GM18868 (cell line): Measurements from ENCODE around the gene SDF4.
"Not testable (repeated sequence)": the region's sequence is repeated elsewhere in the genome, so short reads cannot be mapped to it uniquely, and the experiment has no call there.

Experiments
- ATAC-seq: cut with Tn5 transposase; IDR thresholded peaks from one replicate; pipeline ENCODE4 v1.9.1; 2021; ENCODE audit warnings: mild to moderate bottlenecking, moderate library complexity; ENCODE audit not compliant: unreplicated experiment

The SDF4 gene

GRCh38 chr1:1259951-1260600 lies 28.3 kb upstream of the SDF4 start:
- no peak for ATAC-seq

DNA sequence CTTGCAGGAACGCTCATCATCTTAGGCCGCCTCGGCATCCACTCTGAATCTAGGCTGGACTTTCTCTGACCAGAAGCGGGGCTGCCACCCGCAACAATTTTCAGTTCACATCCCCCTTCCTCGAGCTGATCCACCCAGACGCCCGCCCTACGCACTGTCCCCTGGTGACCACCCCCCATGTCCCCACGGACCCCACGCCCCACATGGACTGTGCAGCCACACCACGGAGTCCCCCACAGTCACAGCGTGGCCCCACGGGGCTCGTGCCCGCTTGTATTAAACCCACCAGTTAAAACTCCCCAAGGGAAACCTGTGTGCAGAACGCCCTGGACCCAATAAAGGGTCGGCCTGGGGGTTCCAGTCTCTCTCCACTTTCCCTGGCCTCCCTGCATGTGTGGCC lies 27.7 kb upstream of the SDF4 start:
- no peak for ATAC-seq

- no peak for ATAC-seq
These were observed 27.3 kb upstream of the SDF4 start for GRCh38 chr1:1259119-1259488.

- ATAC-seq = no peak
These were observed 25.4 kb upstream of the SDF4 start for GRCh38 chr1:1256956-1257871.

- ATAC-seq = no peak
These were observed 23.8 kb upstream of the SDF4 start for GRCh38 chr1:1255611-1256010.

DNA sequence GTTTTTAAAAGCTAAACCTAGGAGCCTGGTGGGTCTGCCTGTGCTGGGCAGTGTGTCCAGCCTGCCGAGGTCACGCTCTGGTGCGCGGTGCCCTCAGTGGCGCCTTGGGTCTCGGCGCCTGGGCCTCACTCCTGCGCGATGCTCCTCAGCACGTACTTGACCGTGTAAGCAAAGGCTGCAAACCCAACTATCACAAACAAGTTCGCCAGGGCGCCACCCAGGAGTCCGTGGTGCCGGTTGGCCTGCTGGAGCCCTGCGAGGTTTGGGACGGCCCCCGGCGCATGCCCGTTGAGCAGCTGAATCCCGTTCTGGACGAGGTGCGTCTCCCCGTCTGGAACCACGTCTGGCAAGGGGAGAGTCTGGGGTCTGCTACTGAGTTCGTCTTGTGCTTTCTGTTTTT lies 23.3 kb upstream of the SDF4 start:
- ATAC-seq = no peak

GRCh38 chr1:1254667-1254998 lies 22.8 kb upstream of the SDF4 start:
- no peak for ATAC-seq

GRCh38 chr1:1253972-1254666 lies 22.3 kb upstream of the SDF4 start:
- no peak for ATAC-seq

- ATAC-seq = no peak
These were observed 21.5 kb upstream of the SDF4 start for GRCh38 chr1:1253314-1253713.

GRCh38 chr1:1250786-1251284 lies 19.0 kb upstream of the SDF4 start:
- peak; percentile 77 for ATAC-seq

DNA sequence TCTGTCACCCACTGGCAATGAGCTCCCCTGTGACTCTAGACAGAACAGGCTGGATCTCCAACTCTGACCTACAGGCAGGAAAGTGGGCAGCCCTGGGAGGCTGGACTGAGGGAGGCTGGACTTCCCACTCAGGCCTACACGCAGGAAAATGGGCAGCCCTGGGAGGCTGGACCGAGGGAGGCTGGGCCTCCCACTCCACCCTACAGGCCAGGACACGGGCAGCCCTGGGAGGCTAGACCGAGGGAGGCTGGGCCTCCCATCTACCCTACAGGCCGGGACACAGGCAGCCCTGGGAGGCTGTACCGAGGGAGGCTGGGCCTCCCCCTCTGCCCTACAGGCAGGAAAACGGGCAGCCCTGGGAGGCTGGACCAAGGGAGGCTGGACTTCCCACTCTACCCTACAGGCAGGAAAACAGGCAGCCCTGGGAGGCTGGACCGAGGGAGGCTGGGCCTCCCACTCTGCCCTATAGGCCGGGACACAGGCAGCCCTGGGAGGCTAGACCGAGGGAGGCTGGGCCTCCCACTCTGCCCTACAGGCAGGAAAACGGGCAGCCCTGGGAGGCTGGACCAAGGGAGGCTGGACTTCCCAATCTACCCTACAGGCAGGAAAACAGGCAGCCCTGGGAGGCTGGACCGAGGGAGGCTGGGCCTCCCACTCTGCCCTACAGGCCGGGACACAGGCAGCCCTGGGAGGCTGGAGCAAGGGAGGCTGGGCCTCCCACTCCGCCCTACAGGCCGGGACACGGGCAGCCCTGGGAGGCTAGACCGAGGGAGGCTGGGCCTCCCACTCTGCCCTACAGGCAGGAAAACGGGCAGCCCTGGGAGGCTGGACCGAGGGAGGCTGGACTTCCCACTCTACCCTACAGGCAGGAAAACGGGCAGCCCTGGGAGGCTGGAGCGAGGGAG lies 16.5 kb upstream of the SDF4 start:
- not testable (repeated sequence) for ATAC-seq

- ATAC-seq = no peak
These were observed 15.6 kb upstream of the SDF4 start for GRCh38 chr1:1247341-1247913.

GRCh38 chr1:1246577-1247340 lies 15.0 kb upstream of the SDF4 start, which contains the start of gene C1QTNF12:
TSS of gene C1QTNF12 (minus strand) at chr1:1246722. CDS start at chr1:1246690, 32 bp downstream.
- ATAC-seq = no peak

GRCh38 chr1:1245817-1246576 lies 14.2 kb upstream of the SDF4 start:
- no peak for ATAC-seq

GRCh38 chr1:1245178-1245816 lies 13.5 kb upstream of the SDF4 start:
- ATAC-seq = no peak

DNA sequence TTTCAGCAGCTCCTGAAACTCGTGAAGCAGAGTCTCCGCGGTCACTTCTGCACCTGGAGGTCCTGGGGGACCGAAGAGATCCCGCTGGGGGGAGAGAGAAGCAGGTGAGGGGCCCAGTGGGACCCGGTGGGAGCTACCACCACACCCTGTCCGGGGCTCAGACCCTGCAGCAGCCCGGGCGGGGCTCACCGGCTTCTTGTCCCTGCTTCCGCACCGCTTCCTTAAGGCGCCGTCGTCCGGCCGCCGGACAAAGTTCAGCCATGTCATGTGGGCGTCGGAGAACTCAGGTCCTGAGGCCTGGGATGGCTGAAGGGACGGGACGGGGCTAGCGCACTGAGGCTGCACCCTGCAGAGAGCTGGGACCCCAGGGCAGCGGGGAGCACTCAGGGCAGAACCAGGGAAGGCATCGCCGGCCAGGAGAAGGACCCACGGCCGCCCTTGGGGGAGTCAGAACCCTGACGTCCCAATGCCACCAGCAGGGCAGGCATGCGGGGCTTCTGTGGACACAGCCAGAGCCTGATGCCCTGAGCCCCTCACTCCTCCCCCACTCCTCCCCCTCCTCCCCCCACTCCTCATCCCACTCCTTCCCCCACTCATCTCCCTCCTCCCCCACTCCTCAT lies 12.5 kb upstream of the SDF4 start:
- ATAC-seq = no peak

GRCh38 chr1:1243807-1244191 lies 12.0 kb upstream of the SDF4 start:
- no peak for ATAC-seq

- no peak for ATAC-seq
These were observed 11.5 kb upstream of the SDF4 start for GRCh38 chr1:1243266-1243660.
